Mucosa of stomach (tissue), 1 donor: ENCODE data around the gene ADARB1.

ENCODE experiments used
- H3K27me3 ChIP-seq: one replicate; pipeline ENCODE4 v1.7.0; 2013; ENCODE audit warnings: mild to moderate bottlenecking, low read length; ENCODE audit not compliant: control insufficient read depth, insufficient read depth
- H3K36me3 ChIP-seq: one replicate; pipeline ENCODE4 v1.7.0; 2013; ENCODE audit warnings: low read length; ENCODE audit not compliant: control insufficient read depth, insufficient read depth
- H3K4me1 ChIP-seq: one replicate; pipeline ENCODE4 v1.7.0; 2013; ENCODE audit warnings: mild to moderate bottlenecking, low read length; ENCODE audit not compliant: control insufficient read depth, insufficient read depth
- H3K4me3 ChIP-seq: one replicate; pipeline ENCODE4 v1.7.0; 2013; ENCODE audit warnings: low read length
- H3K9ac ChIP-seq: one replicate; pipeline ENCODE4 v1.7.0; 2013; ENCODE audit warnings: mild to moderate bottlenecking, low read length, moderate library complexity
- H3K9me3 ChIP-seq: one replicate; pipeline ENCODE4 v1.7.0; 2013; ENCODE audit warnings: mild to moderate bottlenecking, low read length, moderate library complexity; ENCODE audit not compliant: control insufficient read depth
- donor health status: Pancreatic carcinoma.

ADARB1 gene

GRCh38 chr21:45196620-45197019, 122.2 kb downstream of the ADARB1 start:
- Histone ChIP-seq H3K4me1 (no peaks in the 10 kb centered on the region), H3K27me3 (no peaks in the 10 kb centered on the region), H3K4me3 (no peak overlapping the region), H3K36me3 (no peaks in the 10 kb centered on the region), H3K9me3 (no peaks in the 10 kb centered on the region), H3K9ac (no peak overlapping the region)

DNA sequence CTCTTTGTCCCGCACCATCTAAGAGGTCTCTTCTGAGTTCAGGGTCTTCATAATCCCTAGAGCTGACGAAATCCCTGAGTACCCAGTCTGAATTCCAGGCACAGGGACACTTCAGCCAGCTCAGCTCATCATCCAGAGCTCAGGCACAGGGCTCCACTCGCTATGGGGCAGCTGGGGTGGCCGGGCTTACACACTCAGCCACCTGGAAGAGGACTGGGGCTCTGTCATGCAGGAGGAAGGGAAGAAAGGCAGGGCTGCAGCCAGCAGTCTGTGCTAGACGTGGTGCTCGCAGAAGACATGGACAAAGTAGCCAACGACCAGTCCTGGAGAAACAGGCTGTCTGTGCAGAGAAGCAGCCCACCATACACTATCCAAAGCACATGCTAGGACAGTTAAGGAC, 124.8 kb downstream of the ADARB1 start:
- no peaks in the 10 kb centered on the region for H3K27me3 ChIP-seq
- H3K4me1 ChIP-seq, result no peaks in the 10 kb centered on the region
- H3K36me3 ChIP-seq, result no peaks in the 10 kb centered on the region
- H3K4me3 ChIP-seq, result no peak overlapping the region
- H3K9me3 ChIP-seq, result no peaks in the 10 kb centered on the region
- H3K9ac ChIP-seq, result no peak overlapping the region

DNA sequence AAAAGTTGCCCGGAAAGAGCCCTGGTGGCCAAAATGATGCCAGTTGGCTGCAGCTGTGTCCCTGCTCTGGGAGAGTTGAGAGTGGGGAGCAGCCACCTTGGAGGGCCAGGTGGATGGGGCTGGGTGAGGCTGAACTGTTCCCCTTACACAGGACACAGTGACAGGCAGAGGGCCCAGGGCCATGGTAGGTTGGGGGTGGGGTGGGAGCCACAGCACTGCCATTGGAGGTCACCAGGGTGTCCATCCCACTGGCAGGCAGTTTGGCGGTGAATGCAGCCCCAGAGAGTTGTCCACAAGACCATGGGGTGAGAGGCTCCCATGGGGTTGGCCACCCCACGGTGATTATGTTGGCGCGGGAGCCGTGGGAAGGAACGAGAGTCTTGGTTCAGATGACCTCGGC, 125.7 kb downstream of the ADARB1 start:
- H3K27me3 ChIP-seq, result no peaks in the 10 kb centered on the region
- no peaks in the 10 kb centered on the region for H3K9me3 ChIP-seq
- no peaks in the 10 kb centered on the region for H3K36me3 ChIP-seq
- H3K4me1 ChIP-seq, result no peaks in the 10 kb centered on the region
- no peak overlapping the region for H3K9ac ChIP-seq
- no peak overlapping the region for H3K4me3 ChIP-seq

- Histone ChIP-seq H3K36me3 (no peaks in the 10 kb centered on the region), H3K27me3 (no peaks in the 10 kb centered on the region), H3K4me3 (no peak overlapping the region), H3K9me3 (no peaks in the 10 kb centered on the region), H3K4me1 (no peaks in the 10 kb centered on the region), H3K9ac (no peak overlapping the region)
Observed at GRCh38 chr21:45200581-45201296, 126.4 kb downstream of the ADARB1 start.

DNA sequence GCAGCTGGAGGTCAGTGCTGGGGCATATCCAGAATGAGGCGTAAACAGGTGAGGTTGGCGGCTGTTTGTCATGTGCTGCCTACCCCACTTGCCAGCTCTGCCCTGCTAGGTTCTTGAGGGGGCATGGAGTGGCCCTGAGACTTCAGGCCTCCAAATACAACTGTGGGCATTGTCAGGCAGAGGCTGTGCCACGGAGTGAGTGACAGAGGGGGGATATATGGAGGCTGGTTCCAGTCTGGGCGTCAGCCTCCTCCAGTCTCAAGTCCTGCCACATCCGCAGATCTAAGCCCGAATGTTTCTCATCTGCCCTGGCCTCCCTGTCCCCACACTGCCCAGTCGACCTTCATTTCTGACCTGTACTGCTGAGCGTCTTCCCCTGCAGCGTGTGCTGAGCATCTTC, 128.0 kb downstream of the ADARB1 start:
- Histone ChIP-seq H3K4me3 (no peak overlapping the region), H3K27me3 (no peaks in the 10 kb centered on the region), H3K36me3 (no peaks in the 10 kb centered on the region), H3K9me3 (no peaks in the 10 kb centered on the region), H3K9ac (no peak overlapping the region), H3K4me1 (no peaks in the 10 kb centered on the region)

GRCh38 chr21:45202889-45203288, 128.5 kb downstream of the ADARB1 start:
- Histone ChIP-seq H3K9ac (no peak overlapping the region), H3K4me3 (no peak overlapping the region), H3K27me3 (no peaks in the 10 kb centered on the region), H3K4me1 (no peaks in the 10 kb centered on the region), H3K9me3 (no peaks in the 10 kb centered on the region), H3K36me3 (no peaks in the 10 kb centered on the region)

DNA sequence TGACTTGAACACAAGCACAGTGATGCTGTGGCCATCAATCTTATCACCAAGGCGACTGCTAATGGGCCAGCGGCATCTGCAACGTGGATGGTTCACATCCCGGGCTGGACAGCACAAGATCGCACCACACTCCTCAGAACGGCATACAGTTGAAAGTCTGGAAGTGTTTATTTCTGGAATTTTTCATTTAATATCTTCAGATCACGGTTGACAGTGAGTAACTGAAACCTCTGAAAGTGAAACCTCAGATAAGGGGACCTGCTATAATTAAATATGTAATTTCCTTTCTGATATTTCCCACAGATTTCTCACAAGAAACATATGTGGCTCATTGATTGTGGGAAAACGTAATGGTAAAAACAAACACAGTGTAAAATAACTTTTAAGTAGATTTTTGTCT, 129.6 kb downstream of the ADARB1 start:
- Histone ChIP-seq H3K9ac (no peak overlapping the region), H3K4me3 (no peak overlapping the region), H3K27me3 (no peaks in the 10 kb centered on the region), H3K9me3 (no peaks in the 10 kb centered on the region), H3K4me1 (no peaks in the 10 kb centered on the region), H3K36me3 (no peaks in the 10 kb centered on the region)

DNA sequence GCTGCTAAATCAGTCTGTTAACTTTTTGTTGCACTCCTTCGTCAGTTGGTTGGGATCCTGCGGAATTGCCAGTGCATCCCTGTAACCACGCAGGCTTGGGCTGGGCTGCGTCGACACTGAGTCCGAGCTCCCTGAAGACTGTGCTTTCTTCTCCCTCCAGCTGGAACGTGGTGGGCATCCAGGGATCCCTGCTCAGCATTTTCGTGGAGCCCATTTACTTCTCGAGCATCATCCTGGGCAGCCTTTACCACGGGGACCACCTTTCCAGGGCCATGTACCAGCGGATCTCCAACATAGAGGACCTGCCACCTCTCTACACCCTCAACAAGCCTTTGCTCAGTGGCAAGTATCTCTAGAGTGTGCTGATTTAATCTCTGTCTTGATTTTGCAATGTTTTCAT, 130.0 kb downstream of the ADARB1 start:
- no peaks in the 10 kb centered on the region for H3K9me3 ChIP-seq
- no peak overlapping the region for H3K9ac ChIP-seq
- no peaks in the 10 kb centered on the region for H3K27me3 ChIP-seq
- no peaks in the 10 kb centered on the region for H3K36me3 ChIP-seq
- H3K4me1 ChIP-seq, result no peaks in the 10 kb centered on the region
- H3K4me3 ChIP-seq, result no peak overlapping the region

- Histone ChIP-seq H3K9me3 (no peaks in the 10 kb centered on the region), H3K9ac (no peak overlapping the region), H3K27me3 (no peaks in the 10 kb centered on the region), H3K4me3 (no peak overlapping the region), H3K36me3 (no peaks in the 10 kb centered on the region), H3K4me1 (no peaks in the 10 kb centered on the region)
Observed at GRCh38 chr21:45207839-45208626, 133.7 kb downstream of the ADARB1 start.

- H3K9ac ChIP-seq, result no peak overlapping the region
- H3K4me1 ChIP-seq, result no peaks in the 10 kb centered on the region
- H3K27me3 ChIP-seq, result no peaks in the 10 kb centered on the region
- no peaks in the 10 kb centered on the region for H3K9me3 ChIP-seq
- H3K36me3 ChIP-seq, result no peaks in the 10 kb centered on the region
- no peak overlapping the region for H3K4me3 ChIP-seq
Observed at GRCh38 chr21:45208627-45208951, 134.2 kb downstream of the ADARB1 start.

GRCh38 chr21:45209046-45209445, 134.7 kb downstream of the ADARB1 start:
- Histone ChIP-seq H3K4me3 (no peak overlapping the region), H3K27me3 (no peaks in the 10 kb centered on the region), H3K9ac (no peak overlapping the region), H3K4me1 (no peaks in the 10 kb centered on the region), H3K9me3 (no peaks in the 10 kb centered on the region), H3K36me3 (no peaks in the 10 kb centered on the region)

- H3K9ac ChIP-seq, result no peak overlapping the region
- H3K36me3 ChIP-seq, result no peaks in the 10 kb centered on the region
- no peaks in the 10 kb centered on the region for H3K9me3 ChIP-seq
- no peak overlapping the region for H3K4me3 ChIP-seq
- no peaks in the 10 kb centered on the region for H3K4me1 ChIP-seq
- no peaks in the 10 kb centered on the region for H3K27me3 ChIP-seq
Observed at GRCh38 chr21:45209685-45210284, 135.4 kb downstream of the ADARB1 start.
